ENCODE results near the gene PRR20E. TPM values are rescaled to one million over a fixed set of nuclear protein-coding genes. Genes with fewer than 3 reads are reported as not detected.

The PRR20E gene
- not detected for total RNA-seq

GRCh38 chr13:57166897-57167296, at the start of gene PRR20E:
TSS of gene PRR20E (plus strand) at chr13:57167197. CDS start at chr13:57167584, 387 bp downstream.

DNA sequence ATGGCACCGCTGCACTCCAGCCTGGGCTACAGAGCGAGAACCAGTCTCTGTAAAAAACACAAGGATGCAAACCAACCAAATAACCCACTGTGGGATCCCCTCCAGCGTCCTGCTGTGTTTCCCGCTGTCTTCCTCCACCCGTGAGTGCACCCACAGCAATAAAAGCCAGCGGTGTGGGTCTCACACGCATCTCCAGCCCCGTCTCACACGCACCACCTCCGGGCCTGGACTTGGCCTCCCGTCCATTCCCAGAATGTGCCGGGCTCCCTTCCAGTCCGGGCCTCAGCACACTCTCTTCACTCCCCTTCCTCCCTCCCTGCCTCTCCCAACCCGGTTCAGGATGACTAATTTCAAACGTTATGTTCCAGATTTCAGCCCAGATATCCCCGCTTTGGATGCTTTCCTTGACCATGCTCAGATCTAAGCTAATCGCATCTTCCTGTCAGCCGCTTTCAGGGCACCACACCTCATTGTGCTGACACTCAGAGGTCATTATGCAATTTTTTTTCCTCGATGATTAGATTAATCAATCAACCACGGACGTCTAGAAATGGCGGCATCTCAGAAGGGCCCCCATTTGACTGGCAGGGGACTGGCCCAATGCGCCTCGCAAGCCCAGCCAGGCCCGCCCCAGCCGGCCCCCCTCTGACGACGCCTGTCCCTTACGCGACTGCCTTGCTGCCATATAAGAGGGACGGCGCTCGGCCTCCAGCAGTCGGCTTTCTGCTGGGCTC, 26.6 kb upstream of the PRR20E start, which contains the start of gene PRR20A:
PRR20A (plus strand) TSS at position 684 of the 734 bp plus-strand sequence. CDS start 387 bp downstream, outside the sequence.

DNA sequence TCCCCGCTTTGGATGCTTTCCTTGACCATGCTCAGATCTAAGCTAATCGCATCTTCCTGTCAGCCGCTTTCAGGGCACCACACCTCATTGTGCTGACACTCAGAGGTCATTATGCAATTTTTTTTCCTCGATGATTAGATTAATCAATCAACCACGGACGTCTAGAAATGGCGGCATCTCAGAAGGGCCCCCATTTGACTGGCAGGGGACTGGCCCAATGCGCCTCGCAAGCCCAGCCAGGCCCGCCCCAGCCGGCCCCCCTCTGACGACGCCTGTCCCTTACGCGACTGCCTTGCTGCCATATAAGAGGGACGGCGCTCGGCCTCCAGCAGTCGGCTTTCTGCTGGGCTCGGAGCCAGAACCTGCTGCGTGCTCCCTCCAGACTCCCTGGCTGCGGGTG, 19.8 kb upstream of the PRR20E start, which contains the start of gene PRR20B:
PRR20B (plus strand) TSS at position 301 of the 400 bp plus-strand sequence. CDS start 387 bp downstream, outside the sequence.

GRCh38 chr13:57153761-57154160, 13.2 kb upstream of the PRR20E start, which contains the start of gene PRR20C:
TSS of gene PRR20C (plus strand) at chr13:57154061. CDS start at chr13:57154448, 387 bp downstream.

DNA sequence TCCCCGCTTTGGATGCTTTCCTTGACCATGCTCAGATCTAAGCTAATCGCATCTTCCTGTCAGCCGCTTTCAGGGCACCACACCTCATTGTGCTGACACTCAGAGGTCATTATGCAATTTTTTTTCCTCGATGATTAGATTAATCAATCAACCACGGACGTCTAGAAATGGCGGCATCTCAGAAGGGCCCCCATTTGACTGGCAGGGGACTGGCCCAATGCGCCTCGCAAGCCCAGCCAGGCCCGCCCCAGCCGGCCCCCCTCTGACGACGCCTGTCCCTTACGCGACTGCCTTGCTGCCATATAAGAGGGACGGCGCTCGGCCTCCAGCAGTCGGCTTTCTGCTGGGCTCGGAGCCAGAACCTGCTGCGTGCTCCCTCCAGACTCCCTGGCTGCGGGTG, 6.7 kb upstream of the PRR20E start, which contains the start of gene PRR20D:
PRR20D (plus strand) TSS at position 301 of the 400 bp plus-strand sequence. CDS start 387 bp downstream, outside the sequence.

Small RNAs within 50 kb of the gene (small RNA-seq; reads per million reads assigned to genes)
- not detected for gene PRR20FP (ENCODE audit: low replicate concordance)

Other genes with a start within 250 kb of the PRR20E start
- gene PRR20A, start 26.3 kb upstream of the PRR20E start, total RNA-seq = not detected
- not detected for gene PRR20B, start 19.7 kb upstream of the PRR20E start, total RNA-seq
- gene PRR20C, start 13.1 kb upstream of the PRR20E start, total RNA-seq = not detected
- gene PRR20D, start 6.6 kb upstream of the PRR20E start, total RNA-seq = not detected